GM12878 (cell line): ENCODE measurements around the gene VWA7. TPM values are rescaled to one million over a fixed set of nuclear protein-coding genes. Genes with fewer than 3 reads are reported as not detected.

Experiments
- ATAC-seq: fragments of 200-7000 bp; cut with Tn5 transposase; 3 replicates; pipeline ENCODE4 v1.9.1; 2020; ENCODE audit warnings: mild to moderate bottlenecking, moderate library complexity
- BruUV-seq: library from RNA; stranded (reverse); fragments of 400-500 nt; replicated peaks from 2 replicates; lab custom pipeline; 2021; lab: Mats Ljungman, UMichigan
- CTCF ChIA-PET: fragments of 300-600 bp; sonication (Branson Sonifier 250); formaldehyde crosslinking; extraction: SDS; loops from one replicate; lab custom pipeline; 2021; ENCODE audit warnings: inconsistent platforms; lab: Yijun Ruan, JAX
- POLR2A ChIA-PET: fragments of 350-600 bp; formaldehyde crosslinking; extraction: SDS; loops from one replicate; lab custom pipeline; 2021; ENCODE audit warnings: inconsistent platforms; lab: Charles Lee
- RAD21 ChIA-PET: fragments of 300-600 bp; sonication (Branson Sonifier 250); formaldehyde crosslinking; loops from one replicate; lab custom pipeline; 2023; ENCODE audit warnings: antibody characterized with exemption; ENCODE audit not compliant: unreplicated experiment; lab: Charles Lee
- SMC1A ChIA-PET: fragments of 300-600 bp; sonication (Branson Sonifier 250); formaldehyde crosslinking; loops from one replicate; lab custom pipeline; 2023; ENCODE audit not compliant: unreplicated experiment, uncharacterized antibody; lab: Charles Lee
- DNase-seq: peaks from one replicate; pipeline ENCODE4 v3.0.0-alpha.2; 2011; ENCODE audit warnings: low read depth, low spot score
- FAIRE-seq: peaks from 3 replicates; lab custom pipeline; 2011; peaks lifted over from hg19 to GRCh38; lab: Jason Lieb, UNC
- H2AFZ ChIP-seq: 2 replicates; pipeline ENCODE4 v1.6.0; 2011; ENCODE audit warnings: low read depth, low read length, control low read depth; ENCODE audit not compliant: control insufficient read depth
- H3K27ac ChIP-seq: 2 replicates; pipeline ENCODE4 v1.5.1; 2011; ENCODE audit warnings: control low read depth; ENCODE audit not compliant: control insufficient read depth, insufficient read depth
- H3K27me3 ChIP-seq, 2 experiments: replicated peaks in 1 of 2; 2 replicates each; pipeline versions ENCODE4 v1.6.0 to v1.6.1; 2011; ENCODE audit warnings: low read length in 1 of 2; ENCODE audit not compliant: control insufficient read depth in 2 of 2, insufficient read depth in 2 of 2
- H3K36me3 ChIP-seq, 2 experiments: 2 replicates each; pipeline ENCODE4 v1.5.1; 2011; ENCODE audit warnings: low read length in 1 of 2; ENCODE audit not compliant: control insufficient read depth in 2 of 2, insufficient read depth in 2 of 2
- H3K4me1 ChIP-seq: 2 replicates; pipeline ENCODE4 v1.6.1; 2011; ENCODE audit warnings: mild to moderate bottlenecking, low read length, moderate library complexity, mixed read lengths; ENCODE audit not compliant: control insufficient read depth, insufficient read depth
- H3K4me2 ChIP-seq: 2 replicates; pipeline ENCODE4 v1.6.0; 2011; ENCODE audit warnings: control low read depth; ENCODE audit not compliant: control insufficient read depth, insufficient read depth
- H3K4me3 ChIP-seq: fragments of 200-600 bp; sonication (generic); 2 replicates; pipeline ENCODE4 v1.5.1; 2016
- H3K79me2 ChIP-seq: 2 replicates; pipeline ENCODE4 v1.6.0; 2011; ENCODE audit warnings: low read length; ENCODE audit not compliant: control insufficient read depth, insufficient read depth
- H3K9ac ChIP-seq: 2 replicates; pipeline ENCODE4 v1.8.0; 2011; ENCODE audit warnings: low read length, control low read depth, mixed read lengths; ENCODE audit not compliant: control insufficient read depth, insufficient read depth
- H3K9me3 ChIP-seq: replicated peaks from 3 replicates; pipeline ENCODE4 v1.5.1; 2011; ENCODE audit warnings: mild to moderate bottlenecking, low read length; ENCODE audit not compliant: control insufficient read depth, insufficient read depth
- H4K20me1 ChIP-seq: 2 replicates; pipeline ENCODE4 v1.6.0; 2011; ENCODE audit not compliant: control insufficient read depth, insufficient read depth
- CHD4 ChIP-seq: fragments of 200-600 bp; sonication (generic); IDR thresholded peaks from 2 replicates; pipeline ENCODE4 v1.6.1; 2016; ENCODE audit warnings: mild to moderate bottlenecking
- CTCF ChIP-seq, 3 experiments: IDR thresholded peaks in 2 of 3; conservative IDR thresholded peaks in 1 of 3; 2 replicates each; pipeline ENCODE4 v1.5.1; 2011; ENCODE audit warnings: low read depth in 3 of 3, low read length in 3 of 3, mild to moderate bottlenecking in 3 of 3, control low read depth in 2 of 3, moderate library complexity in 2 of 3, inconsistent platforms in 1 of 3, mixed read lengths in 1 of 3; ENCODE audit not compliant: control insufficient read depth in 2 of 3, insufficient read depth in 1 of 3; ENCODE audit errors: extremely low read depth in 1 of 3
- HDGF ChIP-seq: fragments of 450-650 bp; IDR thresholded peaks from 2 replicates; pipeline ENCODE4 v1.6.1; 2016; ENCODE audit warnings: antibody characterized with exemption
- IRF5 ChIP-seq: fragments of 450-650 bp; IDR thresholded peaks from 2 replicates; pipeline ENCODE4 v1.6.1; 2017; ENCODE audit warnings: borderline replicate concordance
- NR2C2 ChIP-seq: IDR thresholded peaks from 2 replicates; pipeline ENCODE4 v1.6.1; 2011; ENCODE audit warnings: borderline replicate concordance, low read depth; ENCODE audit not compliant: control insufficient read depth, insufficient read length
- WGBS: methylation state at CpG from one replicate; pipeline ENCODE4 v1.1.6; 2016; ENCODE audit warnings: low lambda C conversion rate; ENCODE audit not compliant: insufficient replicate concordance, insufficient coverage; ENCODE audit errors: missing lambda C conversion rate; 5-methylcytosine and 5-hydroxymethylcytosine counted together
- in situ Hi-C: fragments of 300-500 bp; cut with MboI; formaldehyde crosslinking; loops from 9 replicates; pipeline ENCODE4 v1.14.3; 2018; ENCODE audit warnings: mixed read lengths
- intact Hi-C: fragments of 100-400 bp; cut with micrococcal nuclease; formaldehyde crosslinking; loops from one replicate; pipeline ENCODE4 v1.14.2; 2022; ENCODE audit not compliant: unreplicated experiment
- polyA plus RNA-seq, 11 experiments: library from polyadenylated mRNA; depleted of rRNA in 4 of 11; unstranded in 6 of 11; stranded (reverse) in 5 of 11; fragments of >200 nt; fragmentation: Nextera tagmentation in 4 of 11; fragmentation: Illumina TruSeq in 1 of 11; extraction: Ambion mirVana in 4 of 11; extraction: Trizol in 1 of 11; gene quantifications; 1 replicate in 1 of 11; 2 replicates in 10 of 11; pipeline versions ENCODE4 v1.2.1 to v1.2.3, GENCODE V29; 2011 to 2016; ENCODE audit warnings: inconsistent platforms in 2 of 11, missing spikeins in 2 of 11, low read depth in 1 of 11
- total RNA-seq, 4 experiments: library from RNA; depleted of rRNA in 3 of 4; stranded (reverse); fragments of >200 nt in 3 of 4; fragmentation: Illumina TruSeq in 1 of 4; extraction: Trizol in 1 of 4; gene quantifications; 2 replicates each; pipeline versions ENCODE4 v1.2.1 to v1.2.3, GENCODE V29; 2013 to 2021

VWA7 gene
- total and polyA plus RNA-seq, 10 of the 15 experiments (the other 5 are each of a cell fraction or from before 2014, with no cell fraction given) = 0.11 to 3.1 (median 1.2) TPM; not detected in 1

- in situ Hi-C loops = no loop called here
- WGBS = 93% methylated on average over 39 of the region's 42 CpGs
- Histone ChIP-seq H3K36me3 (no peaks in the 10 kb centered on the region), H3K27me3 (no peaks in the 10 kb centered on the region), H3K4me2 (no peak overlapping the region), H3K27ac (no peak overlapping the region), H3K4me3 (no peak overlapping the region), H2AFZ (no peak overlapping the region), H3K4me1 (no peaks in the 10 kb centered on the region)
- ChIA-PET CTCF (interaction anchor here (0.8 kb wide), 1 partner anchor 56 kb away, joined by 3 read pairs; no protein-coding TSS in a partner anchor), POLR2A (no interaction called here), SMC1A (interaction anchor here (1.6 kb wide), 1 partner anchor 29 kb away, joined by 3 read pairs; no protein-coding TSS in a partner anchor)
- DNase-seq = no peak
- BruUV-seq = no TSS peak
- TF ChIP-seq CTCF (IDR thresholded peaks at IDR 0.05 in 2 of 3, conservative IDR thresholded peaks at IDR 0.05 in 1 of 3; ENCODE audit: control insufficient read depth in 2 of 3, extremely low read depth in 1 of 3, insufficient read depth in 1 of 3, low read depth in 3 of 3, low read length in 3 of 3) = no peak
- TF ChIP-seq HDGF = no peak
- TF ChIP-seq, all 136 proteins: peak for 0
- RAD21 ChIA-PET = no interaction called here
- no peaks in the 10 kb centered on the region for H3K79me2 ChIP-seq
- no peaks in the 10 kb centered on the region for H4K20me1 ChIP-seq
- FAIRE-seq (no peak), ATAC-seq (no peak)
- intact Hi-C loops = no loop called here
- no peak overlapping the region for H3K9ac ChIP-seq
- H3K9me3 ChIP-seq = no peaks in the 10 kb centered on the region
Observed at GRCh38 chr6:31765910-31766794, 11.0 kb downstream of the VWA7 start.

- 82% methylated on average over 8 of the region's 9 CpGs for WGBS
- SMC1A ChIA-PET = no interaction called here
- H3K27ac ChIP-seq = no peak overlapping the region
- in situ Hi-C loops (no loop called here), intact Hi-C loops (no loop called here)
- no peak overlapping the region for H3K9ac ChIP-seq
- POLR2A ChIA-PET = no interaction called here
- DNase-seq = no peak
- RAD21 ChIA-PET = no interaction called here
- no peak for FAIRE-seq
- no peaks in the 10 kb centered on the region; a peak in 1 of 4 replicates for H3K36me3 ChIP-seq
- BruUV-seq = no TSS peak
- H3K9me3 ChIP-seq = no peaks in the 10 kb centered on the region
- H2AFZ ChIP-seq = no peak overlapping the region
- no peak for TF ChIP-seq NR2C2
- no peak for TF ChIP-seq CHD4
- no peak for TF ChIP-seq IRF5
- CTCF ChIA-PET = interaction anchor here (0.7 kb wide), 1 partner anchor 191 kb away, joined by 4 read pairs; no protein-coding TSS in a partner anchor
- no peaks in the 10 kb centered on the region for H4K20me1 ChIP-seq
- H3K4me2 ChIP-seq = no peak overlapping the region
- no peaks in the 10 kb centered on the region for H3K27me3 ChIP-seq
- H3K79me2 ChIP-seq = no peaks in the 10 kb centered on the region
- no peak overlapping the region for H3K4me3 ChIP-seq
- no peak for ATAC-seq
- H3K4me1 ChIP-seq = no peaks in the 10 kb centered on the region
Observed at GRCh38 chr6:31765559-31765909, 11.6 kb downstream of the VWA7 start.
